NCI-H345 (cell line): Measurements from ENCODE around the gene TGFBR1.

Source experiments
- DNase-seq: peaks from one replicate; lab custom pipeline; 2025; lab: John Stamatoyannopoulos, UW

TGFBR1 gene

DNA sequence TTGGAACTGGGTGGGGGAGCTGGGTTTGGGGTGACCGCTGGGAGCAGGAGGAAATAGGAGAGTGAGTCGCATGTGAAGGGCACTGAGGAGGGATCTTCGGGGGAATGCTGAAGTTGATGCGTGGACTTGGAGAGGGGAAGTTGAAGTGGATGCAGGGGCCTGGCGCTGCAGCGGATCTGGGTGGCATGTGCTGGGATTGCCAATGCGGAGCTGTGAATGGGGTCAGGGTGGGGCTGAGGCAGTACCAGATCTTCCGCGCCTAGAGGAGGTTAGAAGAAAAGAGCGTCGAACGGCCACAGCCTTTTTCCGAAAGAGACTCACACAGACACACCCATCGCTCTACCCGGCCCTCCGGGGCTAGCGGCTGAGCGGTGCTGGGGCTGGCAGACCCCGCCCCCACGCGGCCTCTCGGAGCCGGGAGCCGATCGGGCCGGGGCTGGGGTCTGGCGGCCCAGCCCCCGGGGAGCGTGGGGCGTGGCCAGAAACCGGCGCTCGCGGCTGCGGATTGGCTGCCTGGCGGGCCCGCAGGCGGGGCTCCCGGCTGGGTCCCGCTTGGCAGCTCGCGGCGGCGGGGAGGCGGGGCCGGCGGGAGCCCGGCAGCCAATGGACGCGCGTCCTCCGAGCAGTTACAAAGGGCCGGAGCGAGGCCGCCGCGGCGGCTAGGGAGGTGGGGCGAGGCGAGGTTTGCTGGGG lies at the start of gene TGFBR1:
TGFBR1 (plus strand) TSS at position 655 of the 693 bp plus-strand sequence. CDS start 93 bp downstream, outside the sequence.
- peak; percentile 95 for DNase-seq

DNA sequence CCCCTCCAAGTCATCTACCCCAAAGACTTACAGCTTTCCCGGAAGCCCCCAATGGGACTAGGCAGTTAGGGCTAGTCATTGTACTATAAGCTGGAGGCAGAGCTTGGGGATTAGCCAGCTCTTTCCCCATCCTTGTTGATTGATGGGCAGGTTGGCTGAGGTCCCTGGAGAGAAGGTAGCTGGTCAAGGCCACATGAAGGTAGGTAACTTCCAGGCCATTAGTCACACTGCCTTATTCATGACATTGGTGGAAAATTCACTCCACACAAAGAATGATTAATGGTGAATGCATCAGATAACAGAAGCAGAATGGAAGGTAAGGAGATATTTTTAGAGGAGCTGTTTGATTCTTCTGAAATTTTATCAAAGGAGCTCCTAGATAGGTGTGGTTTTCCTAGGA lies 49.5 kb upstream of the TGFBR1 start:
- DNase-seq = no peak

DNA sequence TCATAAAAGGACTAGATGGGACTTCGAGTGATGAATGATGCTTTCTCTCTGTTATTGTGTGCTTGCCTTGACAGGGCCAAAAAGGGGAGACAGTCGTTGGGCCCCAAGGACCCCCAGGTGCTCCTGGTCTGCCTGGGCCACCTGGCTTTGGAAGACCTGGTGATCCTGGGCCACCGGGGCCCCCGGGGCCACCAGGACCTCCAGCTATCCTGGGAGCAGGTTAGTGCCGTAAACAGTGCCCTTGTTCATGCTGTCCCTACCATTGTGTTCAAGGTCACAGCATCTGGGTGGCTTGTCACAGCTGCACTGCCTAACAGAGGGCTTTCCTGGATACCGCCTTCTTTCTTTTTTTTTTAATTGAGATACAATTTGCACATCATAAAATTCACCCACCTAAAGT lies 48.7 kb upstream of the TGFBR1 start:
- no peak for DNase-seq

GRCh38 chr9:99056886-99057664 lies 47.8 kb upstream of the TGFBR1 start:
- no peak for DNase-seq

GRCh38 chr9:99057665-99058625 lies 47.0 kb upstream of the TGFBR1 start:
- DNase-seq = no peak

- no peak for DNase-seq
Measured at GRCh38 chr9:99058964-99059921, 45.7 kb upstream of the TGFBR1 start.

DNA sequence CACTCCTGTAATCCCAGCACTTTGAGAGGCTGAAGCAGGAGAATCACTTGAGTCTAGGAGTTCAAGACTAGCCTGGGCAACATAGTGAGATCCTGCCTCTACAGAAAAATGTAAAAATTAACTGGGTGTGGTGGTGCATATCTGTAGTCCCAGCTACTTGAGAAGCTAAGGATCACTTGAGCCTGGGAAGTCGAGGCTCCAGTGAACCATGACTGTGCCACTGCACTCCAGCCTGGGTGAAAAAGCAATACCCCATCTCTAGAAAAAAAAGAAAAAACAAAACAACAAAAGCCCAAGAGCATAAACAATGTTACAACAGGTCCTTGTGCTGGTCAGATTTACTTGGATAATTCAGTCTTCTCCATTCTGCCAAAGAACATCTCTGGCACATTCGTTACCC lies 44.3 kb upstream of the TGFBR1 start:
- no peak for DNase-seq

- DNase-seq = no peak
Measured at GRCh38 chr9:99062549-99062948, 42.4 kb upstream of the TGFBR1 start.

DNA sequence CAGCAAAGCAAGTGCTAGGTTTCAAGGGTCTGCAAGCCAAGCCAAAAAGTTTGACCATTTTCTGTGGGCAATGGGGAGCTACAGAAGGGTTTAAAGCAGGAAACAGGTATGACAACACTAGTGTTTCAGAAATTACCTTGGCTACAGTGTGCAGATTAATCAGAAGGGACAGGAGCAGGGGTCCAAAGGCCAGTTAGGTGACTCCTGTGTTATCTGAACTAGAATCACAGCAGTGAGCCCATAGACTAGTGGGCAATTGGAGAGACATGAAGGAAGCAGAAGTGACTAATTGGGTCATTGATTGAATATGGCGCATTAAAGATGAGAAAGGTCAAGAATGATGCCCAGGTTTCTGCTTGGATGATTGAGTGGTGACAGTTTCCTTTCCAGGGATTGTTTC lies 41.4 kb upstream of the TGFBR1 start:
- no peak for DNase-seq

- no peak for DNase-seq
Measured at GRCh38 chr9:99066571-99066970, 38.3 kb upstream of the TGFBR1 start.

DNA sequence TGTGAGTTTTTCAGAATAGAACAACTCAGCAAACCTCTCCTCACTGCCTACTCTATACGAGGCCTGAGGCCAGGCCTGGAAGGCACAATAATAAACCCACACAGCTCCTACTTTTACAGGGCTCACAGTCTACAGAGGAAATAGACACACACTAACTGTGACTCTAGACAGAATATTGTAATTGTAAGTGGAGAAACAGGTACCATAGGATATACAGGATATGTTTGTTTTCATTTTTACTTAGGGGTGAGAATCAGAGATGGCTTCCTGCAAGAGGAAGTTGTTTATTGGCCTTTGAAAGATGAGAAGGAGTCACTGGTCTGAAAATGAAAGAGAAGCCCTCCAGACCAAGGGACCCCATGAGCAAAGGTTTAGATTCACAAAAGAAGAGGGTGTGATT lies 35.8 kb upstream of the TGFBR1 start:
- no peak for DNase-seq

DNA sequence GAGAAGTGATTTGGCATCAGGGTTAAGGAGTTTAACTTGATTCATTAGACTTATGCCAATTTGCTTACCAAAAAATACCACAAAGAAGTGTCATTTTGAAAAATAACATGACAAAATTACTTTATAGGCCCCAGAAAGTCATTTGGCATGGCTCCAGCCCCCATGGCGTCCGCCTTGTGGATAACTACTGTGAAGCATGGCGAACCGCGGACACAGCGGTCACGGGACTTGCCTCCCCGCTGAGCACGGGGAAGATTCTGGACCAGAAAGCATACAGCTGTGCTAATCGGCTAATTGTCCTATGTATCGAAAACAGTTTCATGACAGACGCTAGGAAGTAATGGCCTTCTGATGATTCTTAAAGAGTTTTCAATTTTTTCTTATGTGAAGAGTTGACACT lies 35.4 kb upstream of the TGFBR1 start:
- DNase-seq = no peak

DNA sequence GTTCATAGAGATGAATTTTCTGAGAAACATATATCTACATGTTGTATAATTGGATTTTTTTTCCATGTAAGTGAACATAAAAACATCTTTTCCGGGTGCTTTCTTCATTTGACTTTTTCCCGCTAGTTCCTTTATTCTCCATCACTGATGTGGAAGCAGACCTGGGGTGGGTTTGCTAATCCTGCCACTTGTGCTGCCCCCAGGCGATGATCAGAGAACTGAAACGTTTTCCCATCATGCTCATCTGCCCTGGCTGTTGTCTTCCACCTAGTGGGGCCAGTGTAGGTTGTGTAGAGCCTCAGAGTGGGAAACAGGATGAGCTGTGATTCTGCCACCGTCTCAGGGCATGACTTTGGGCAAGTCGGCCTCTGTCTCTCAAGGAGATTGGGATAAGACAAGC lies 34.2 kb upstream of the TGFBR1 start:
- no peak for DNase-seq

DNA sequence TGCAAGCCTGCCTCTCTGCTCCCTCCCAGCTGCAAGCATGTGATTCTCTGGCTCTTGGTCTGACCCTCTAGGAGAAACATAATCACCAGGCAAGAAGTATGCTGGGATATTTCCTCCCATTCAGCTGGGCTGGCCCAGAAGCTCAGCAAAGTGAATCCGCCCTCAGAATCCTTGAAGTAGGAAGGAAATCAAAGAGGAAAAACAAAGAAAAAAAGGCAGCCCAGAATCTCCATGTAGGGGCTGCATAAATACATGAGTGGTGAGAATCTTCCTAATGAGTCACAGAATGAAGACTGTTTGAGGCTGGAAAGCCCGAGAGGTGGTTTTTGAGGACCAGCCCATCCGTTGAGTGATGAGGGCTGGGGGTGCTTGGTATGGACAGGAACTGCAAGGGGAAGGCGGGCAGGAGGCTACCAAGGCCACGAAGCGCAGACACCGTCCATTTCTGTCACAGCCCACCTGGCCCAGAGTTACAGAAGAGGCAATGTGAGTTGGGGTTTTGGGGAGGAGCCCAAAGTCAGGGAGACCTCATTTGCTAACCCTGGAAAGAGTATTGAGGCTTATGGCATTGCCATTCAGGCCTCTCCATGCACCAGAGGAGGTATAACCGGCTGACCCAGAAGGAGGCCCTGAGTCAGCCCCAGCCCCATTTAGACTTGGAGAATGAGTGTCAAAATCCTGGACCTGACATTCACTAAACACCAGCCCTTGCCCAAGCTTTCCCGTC lies 33.4 kb upstream of the TGFBR1 start:
- no peak for DNase-seq

DNA sequence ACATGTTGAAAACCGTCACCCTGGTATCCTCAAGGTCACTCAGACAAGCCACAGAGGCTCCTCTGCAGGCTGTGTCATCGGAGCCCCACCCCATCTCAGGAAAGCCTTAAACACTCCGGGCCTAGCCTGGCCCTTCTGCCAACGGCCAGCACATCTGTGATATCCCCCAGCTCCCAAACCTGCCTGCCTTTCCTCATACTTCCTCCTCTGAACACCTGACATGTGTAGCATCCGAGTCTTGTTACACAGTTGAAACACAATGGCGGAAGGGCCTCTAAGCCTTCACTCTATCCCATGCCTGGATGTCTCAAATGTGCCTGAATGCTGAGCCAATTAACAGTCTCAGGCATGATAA lies 32.9 kb upstream of the TGFBR1 start:
- DNase-seq = no peak

- DNase-seq = no peak
Measured at GRCh38 chr9:99073347-99073746, 31.6 kb upstream of the TGFBR1 start.

GRCh38 chr9:99073985-99074901 lies 30.7 kb upstream of the TGFBR1 start:
- DNase-seq = no peak

DNA sequence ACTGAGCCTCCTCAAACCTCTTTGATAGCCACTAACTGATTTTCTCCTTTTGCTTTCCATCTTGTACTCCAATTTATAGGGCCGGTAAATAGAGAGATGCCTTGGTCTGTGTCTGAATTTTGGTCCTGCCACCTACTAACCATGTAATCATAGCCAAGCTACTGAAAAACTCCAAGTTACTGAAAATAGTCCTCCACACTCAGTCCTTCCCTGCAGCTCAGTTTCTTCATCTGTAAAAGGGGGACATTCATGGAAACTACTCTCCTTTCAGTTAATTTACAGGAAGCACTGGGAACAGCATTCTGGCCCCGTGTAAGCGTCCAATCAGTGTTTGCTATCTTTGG lies 30.0 kb upstream of the TGFBR1 start:
- DNase-seq = no peak

- DNase-seq = no peak
Measured at GRCh38 chr9:99075246-99075912, 29.5 kb upstream of the TGFBR1 start.
